Hepatocyte (in vitro differentiated cells): ENCODE measurements around the gene EIF3D.

ENCODE experiments used
- EZH2 ChIP-seq: fragments of 200-600 bp; sonication (generic); IDR thresholded peaks from 2 replicates; pipeline ENCODE4 v1.6.1; 2016; ENCODE audit warnings: antibody characterized with exemption, mild to moderate bottlenecking, borderline replicate concordance
- EZH2phosphoT487 ChIP-seq: fragments of 200-600 bp; sonication (generic); IDR thresholded peaks from one replicate; pipeline ENCODE4 v1.6.1; 2018; ENCODE audit warnings: antibody characterized with exemption, mild to moderate bottlenecking, low read depth, moderate library complexity; ENCODE audit not compliant: unreplicated experiment, severe bottlenecking
- TF ChIP-seq, protein P1 (sequence below): fragments of 200-600 bp; sonication (generic); IDR thresholded peaks from 2 replicates; pipeline ENCODE4 v1.5.1; 2016; ENCODE audit warnings: antibody characterized with exemption, mild to moderate bottlenecking; ENCODE audit not compliant: poor library complexity

GRCh38 chr22:36467042-36467810 is 61.7 kb downstream of the EIF3D start:
- TF ChIP-seq, protein P1, sequence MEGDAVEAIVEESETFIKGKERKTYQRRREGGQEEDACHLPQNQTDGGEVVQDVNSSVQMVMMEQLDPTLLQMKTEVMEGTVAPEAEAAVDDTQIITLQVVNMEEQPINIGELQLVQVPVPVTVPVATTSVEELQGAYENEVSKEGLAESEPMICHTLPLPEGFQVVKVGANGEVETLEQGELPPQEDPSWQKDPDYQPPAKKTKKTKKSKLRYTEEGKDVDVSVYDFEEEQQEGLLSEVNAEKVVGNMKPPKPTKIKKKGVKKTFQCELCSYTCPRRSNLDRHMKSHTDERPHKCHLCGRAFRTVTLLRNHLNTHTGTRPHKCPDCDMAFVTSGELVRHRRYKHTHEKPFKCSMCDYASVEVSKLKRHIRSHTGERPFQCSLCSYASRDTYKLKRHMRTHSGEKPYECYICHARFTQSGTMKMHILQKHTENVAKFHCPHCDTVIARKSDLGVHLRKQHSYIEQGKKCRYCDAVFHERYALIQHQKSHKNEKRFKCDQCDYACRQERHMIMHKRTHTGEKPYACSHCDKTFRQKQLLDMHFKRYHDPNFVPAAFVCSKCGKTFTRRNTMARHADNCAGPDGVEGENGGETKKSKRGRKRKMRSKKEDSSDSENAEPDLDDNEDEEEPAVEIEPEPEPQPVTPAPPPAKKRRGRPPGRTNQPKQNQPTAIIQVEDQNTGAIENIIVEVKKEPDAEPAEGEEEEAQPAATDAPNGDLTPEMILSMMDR = no peak
- TF ChIP-seq EZH2 (no peak), EZH2phosphoT487 (no peak)
